Measurements from ENCODE around the gene UMOD.
"Not testable (repeated sequence)": the region's sequence is repeated elsewhere in the genome, so short reads cannot be mapped to it uniquely, and the experiment has no call there.

Gene UMOD

GRCh38 chr16:20315764-20316163 is 36.8 kb downstream of the UMOD start:
- no peaks in the 10 kb centered on the region for H3K4me1 ChIP-seq (ENCODE audit: control insufficient read depth in 5 of 5, insufficient read depth in 5 of 5, low read length in 5 of 5)
- H3K27ac ChIP-seq (ENCODE audit: low read depth, low read length) = no peak overlapping the region
- no peaks in the 10 kb centered on the region for H3K36me3 ChIP-seq (ENCODE audit: control insufficient read depth in 5 of 5, insufficient read depth in 5 of 5, low read length in 5 of 5)
- H3K4me3 ChIP-seq (ENCODE audit: low read depth in 1 of 5, low read length in 5 of 5) = no peak overlapping the region
- H3K9me3 ChIP-seq (ENCODE audit: control insufficient read depth in 5 of 5, low read length in 5 of 5) = peaks cover 0 to 6% (median 0%) of the 10 kb centered on the region in 5 donors
- no peak overlapping the region for H3K9ac ChIP-seq (ENCODE audit: low read length in 5 of 5)
- H3K27me3 ChIP-seq (ENCODE audit: control insufficient read depth in 5 of 5, insufficient read depth in 4 of 5, low read length in 5 of 5) = peaks cover 2 to 15% (median 5%) of the 10 kb centered on the region in 5 donors

DNA sequence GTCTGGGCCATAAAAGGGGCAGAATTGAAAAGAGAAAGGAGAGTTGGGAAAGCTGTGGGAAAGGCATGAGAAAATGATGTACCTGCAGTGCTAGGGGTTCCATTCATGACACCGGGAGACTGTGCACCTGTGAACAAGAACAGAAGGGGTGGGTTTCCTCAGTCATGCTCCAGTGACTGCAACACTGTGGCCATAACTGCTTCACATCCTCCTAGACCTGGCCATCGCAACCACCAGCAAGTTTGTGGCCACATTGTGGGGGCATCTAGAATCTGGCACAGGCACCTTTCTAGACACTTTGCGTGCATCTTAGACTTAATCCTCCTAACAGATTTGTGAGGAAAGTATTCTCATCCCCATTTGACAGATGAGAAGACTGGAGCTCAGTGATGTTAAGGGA is 37.9 kb downstream of the UMOD start:
- H3K9me3 ChIP-seq (ENCODE audit: control insufficient read depth in 5 of 5, low read length in 5 of 5) = peaks cover 0 to 6% (median 0%) of the 10 kb centered on the region in 5 donors
- H3K27ac ChIP-seq (ENCODE audit: low read depth, low read length) = no peak overlapping the region
- H3K4me1 ChIP-seq (ENCODE audit: control insufficient read depth in 5 of 5, insufficient read depth in 5 of 5, low read length in 5 of 5) = no peaks in the 10 kb centered on the region
- no peak overlapping the region for H3K9ac ChIP-seq (ENCODE audit: low read length in 5 of 5)
- no peak overlapping the region for H3K4me3 ChIP-seq (ENCODE audit: low read depth in 1 of 5, low read length in 5 of 5)
- H3K36me3 ChIP-seq (ENCODE audit: control insufficient read depth in 5 of 5, insufficient read depth in 5 of 5, low read length in 5 of 5) = no peaks in the 10 kb centered on the region
- H3K27me3 ChIP-seq (ENCODE audit: control insufficient read depth in 5 of 5, insufficient read depth in 4 of 5, low read length in 5 of 5) = peaks cover 2 to 10% (median 5%) of the 10 kb centered on the region in 5 donors

DNA sequence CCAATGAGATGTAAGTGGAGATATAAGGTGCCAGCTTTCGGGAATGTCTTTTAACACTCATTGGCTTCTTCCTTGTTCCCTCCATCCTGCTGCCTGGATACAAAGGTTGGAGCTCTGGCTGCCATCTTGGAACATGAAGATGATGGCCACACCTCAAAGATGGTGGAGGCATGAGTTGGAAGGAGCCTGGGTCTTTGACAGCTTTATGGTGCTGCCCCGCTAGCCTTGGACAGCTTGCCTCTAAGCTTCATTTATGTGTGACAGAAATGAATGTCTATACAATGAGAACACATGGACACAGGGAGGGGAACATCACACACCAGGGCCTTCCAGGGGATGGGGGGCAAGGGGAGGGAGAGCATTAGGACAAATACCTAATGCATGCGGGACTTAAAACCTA is 38.8 kb downstream of the UMOD start:
- H3K9ac ChIP-seq (ENCODE audit: low read length in 5 of 5) = no peak overlapping the region
- no peaks in the 10 kb centered on the region for H3K4me1 ChIP-seq (ENCODE audit: control insufficient read depth in 5 of 5, insufficient read depth in 5 of 5, low read length in 5 of 5)
- no peaks in the 10 kb centered on the region for H3K36me3 ChIP-seq (ENCODE audit: control insufficient read depth in 5 of 5, insufficient read depth in 5 of 5, low read length in 5 of 5)
- no peak overlapping the region for H3K27ac ChIP-seq (ENCODE audit: low read depth, low read length)
- H3K9me3 ChIP-seq (ENCODE audit: control insufficient read depth in 5 of 5, low read length in 5 of 5) = peaks cover 0 to 6% (median 0%) of the 10 kb centered on the region in 5 donors
- peaks cover 2 to 7% (median 4%) of the 10 kb centered on the region in 5 donors for H3K27me3 ChIP-seq (ENCODE audit: control insufficient read depth in 5 of 5, insufficient read depth in 4 of 5, low read length in 5 of 5)
- H3K4me3 ChIP-seq (ENCODE audit: low read depth in 1 of 5, low read length in 5 of 5) = no peak overlapping the region

DNA sequence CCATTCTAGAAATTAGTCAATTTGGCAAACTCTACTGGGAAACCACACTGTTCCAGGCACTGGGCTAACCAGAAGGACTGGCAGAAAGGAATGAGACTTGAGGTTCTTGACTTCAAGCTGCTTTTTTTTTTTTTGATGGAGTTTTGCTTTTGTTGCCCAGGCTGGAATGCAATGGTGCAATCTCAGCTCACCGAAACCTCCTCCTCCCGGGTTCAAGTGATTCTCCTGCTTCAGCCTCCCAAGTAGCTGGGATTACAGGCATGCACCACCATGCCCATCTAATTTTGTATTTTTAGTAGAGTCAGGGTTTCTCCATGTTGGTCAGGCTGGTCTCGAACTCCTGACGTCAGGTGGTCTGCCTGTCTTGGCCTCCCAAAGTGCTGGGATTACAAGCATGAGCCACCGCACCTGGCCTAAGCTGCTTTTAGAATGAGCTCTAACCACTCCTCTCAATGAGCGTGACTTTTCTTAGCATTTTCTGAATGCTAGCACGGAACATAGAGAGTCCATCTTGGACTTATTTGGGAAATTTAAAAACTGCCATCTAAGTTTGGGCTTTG is 39.9 kb downstream of the UMOD start:
- H3K9me3 ChIP-seq (ENCODE audit: control insufficient read depth in 5 of 5, low read length in 5 of 5); H3K27ac ChIP-seq (ENCODE audit: low read depth, low read length); H3K27me3 ChIP-seq (ENCODE audit: control insufficient read depth in 5 of 5, insufficient read depth in 4 of 5, low read length in 5 of 5); H3K9ac ChIP-seq (ENCODE audit: low read length in 5 of 5); H3K4me1 ChIP-seq (ENCODE audit: control insufficient read depth in 5 of 5, insufficient read depth in 5 of 5, low read length in 5 of 5); H3K4me3 ChIP-seq (ENCODE audit: low read depth in 1 of 5, low read length in 5 of 5); H3K36me3 ChIP-seq (ENCODE audit: control insufficient read depth in 5 of 5, insufficient read depth in 5 of 5, low read length in 5 of 5): not testable (repeated sequence)

- Histone ChIP-seq H3K27me3 (ENCODE audit: control insufficient read depth in 5 of 5, insufficient read depth in 4 of 5, low read length in 5 of 5) (peaks cover 0 to 3% (median 0%) of the 10 kb centered on the region in 5 donors), H3K27ac (ENCODE audit: low read depth, low read length) (no peak overlapping the region), H3K9ac (ENCODE audit: low read length in 5 of 5) (no peak overlapping the region), H3K36me3 (ENCODE audit: control insufficient read depth in 5 of 5, insufficient read depth in 5 of 5, low read length in 5 of 5) (no peaks in the 10 kb centered on the region), H3K4me1 (ENCODE audit: control insufficient read depth in 5 of 5, insufficient read depth in 5 of 5, low read length in 5 of 5) (no peaks in the 10 kb centered on the region), H3K9me3 (ENCODE audit: control insufficient read depth in 5 of 5, low read length in 5 of 5) (peaks cover 0 to 6% (median 0%) of the 10 kb centered on the region in 5 donors), H3K4me3 (ENCODE audit: low read depth in 1 of 5, low read length in 5 of 5) (no peak overlapping the region)
Measured at GRCh38 chr16:20311548-20311947, 41.0 kb downstream of the UMOD start.

GRCh38 chr16:20310421-20311395 is 41.8 kb downstream of the UMOD start:
- Histone ChIP-seq H3K9me3 (ENCODE audit: control insufficient read depth in 5 of 5, low read length in 5 of 5) (peaks cover 0 to 6% (median 0%) of the 10 kb centered on the region in 5 donors), H3K27ac (ENCODE audit: low read depth, low read length) (no peak overlapping the region), H3K4me1 (ENCODE audit: control insufficient read depth in 5 of 5, insufficient read depth in 5 of 5, low read length in 5 of 5) (no peaks in the 10 kb centered on the region), H3K27me3 (ENCODE audit: control insufficient read depth in 5 of 5, insufficient read depth in 4 of 5, low read length in 5 of 5) (peaks cover 0 to 3% (median 0%) of the 10 kb centered on the region in 5 donors), H3K4me3 (ENCODE audit: low read depth in 1 of 5, low read length in 5 of 5) (no peak overlapping the region), H3K9ac (ENCODE audit: low read length in 5 of 5) (no peak overlapping the region), H3K36me3 (ENCODE audit: control insufficient read depth in 5 of 5, insufficient read depth in 5 of 5, low read length in 5 of 5) (no peaks in the 10 kb centered on the region)

DNA sequence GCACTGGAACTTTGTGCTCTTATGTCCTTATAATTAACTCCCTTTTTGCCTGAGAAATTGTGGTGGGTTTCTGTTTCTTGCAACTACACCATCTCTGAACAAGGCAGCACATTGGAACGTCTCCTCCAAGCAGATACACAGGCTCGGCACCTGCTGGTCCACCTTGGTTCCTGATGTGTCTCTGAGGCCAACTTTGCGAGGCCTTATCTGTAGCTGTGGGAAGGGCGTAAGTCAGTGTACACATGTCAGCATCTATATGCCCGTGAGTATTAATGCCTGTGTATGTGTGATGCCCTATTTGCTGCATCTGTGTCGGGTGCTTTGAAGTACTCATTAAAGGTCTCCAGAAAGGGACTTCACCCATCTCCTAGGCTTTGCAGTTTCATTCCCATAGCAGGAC is 42.7 kb downstream of the UMOD start:
- no peak overlapping the region for H3K9ac ChIP-seq (ENCODE audit: low read length in 5 of 5)
- no peaks in the 10 kb centered on the region for H3K36me3 ChIP-seq (ENCODE audit: control insufficient read depth in 5 of 5, insufficient read depth in 5 of 5, low read length in 5 of 5)
- H3K27me3 ChIP-seq (ENCODE audit: control insufficient read depth in 5 of 5, insufficient read depth in 4 of 5, low read length in 5 of 5) = peaks cover 0 to 3% (median 0%) of the 10 kb centered on the region in 5 donors
- no peaks in the 10 kb centered on the region for H3K4me1 ChIP-seq (ENCODE audit: control insufficient read depth in 5 of 5, insufficient read depth in 5 of 5, low read length in 5 of 5)
- H3K9me3 ChIP-seq (ENCODE audit: control insufficient read depth in 5 of 5, low read length in 5 of 5) = peaks cover 0 to 6% (median 0%) of the 10 kb centered on the region in 5 donors
- no peak overlapping the region for H3K4me3 ChIP-seq (ENCODE audit: low read depth in 1 of 5, low read length in 5 of 5)
- no peak overlapping the region for H3K27ac ChIP-seq (ENCODE audit: low read depth, low read length)

DNA sequence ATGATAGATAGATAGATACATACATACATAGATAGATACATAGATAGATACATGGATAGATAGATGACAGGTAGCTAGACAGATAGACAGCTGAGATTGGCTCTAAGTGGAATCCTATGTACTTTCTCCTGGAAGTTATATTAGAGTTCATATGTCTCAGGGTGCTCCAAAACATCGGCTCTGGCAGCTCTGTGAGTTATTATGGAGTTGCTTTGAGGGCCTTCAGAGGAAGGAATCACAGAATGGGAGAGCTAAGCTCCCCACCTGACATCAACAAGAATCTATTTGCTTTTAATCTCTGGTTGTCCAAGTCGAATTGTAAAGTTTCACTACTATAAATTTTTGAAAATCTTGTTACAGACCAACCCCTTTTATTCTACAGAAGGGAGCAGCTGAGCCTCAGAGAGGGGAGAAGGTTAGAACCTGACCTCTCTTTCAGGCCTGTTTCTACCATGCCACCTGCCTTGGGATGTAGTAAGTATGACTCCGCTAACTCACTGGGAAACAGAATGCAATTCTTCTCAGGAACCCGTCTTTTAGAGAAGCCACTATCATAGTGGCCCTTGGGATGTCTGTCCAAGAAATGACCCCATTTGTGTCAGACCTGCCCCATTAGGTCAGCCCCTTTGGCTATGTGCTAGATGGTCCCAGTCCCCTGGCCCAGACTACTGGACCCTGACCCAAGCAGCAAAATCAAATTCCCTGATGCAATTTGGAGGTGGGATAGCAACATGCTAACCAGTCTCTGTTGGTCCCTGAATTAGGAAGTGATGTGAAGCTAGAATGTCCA is 43.5 kb downstream of the UMOD start:
- H3K27me3 ChIP-seq (ENCODE audit: control insufficient read depth in 5 of 5, insufficient read depth in 4 of 5, low read length in 5 of 5) = peaks cover 0 to 3% (median 0%) of the 10 kb centered on the region in 5 donors
- no peak overlapping the region for H3K9ac ChIP-seq (ENCODE audit: low read length in 5 of 5)
- H3K36me3 ChIP-seq (ENCODE audit: control insufficient read depth in 5 of 5, insufficient read depth in 5 of 5, low read length in 5 of 5) = no peaks in the 10 kb centered on the region
- peaks cover 0 to 6% (median 0%) of the 10 kb centered on the region in 5 donors for H3K9me3 ChIP-seq (ENCODE audit: control insufficient read depth in 5 of 5, low read length in 5 of 5)
- no peaks in the 10 kb centered on the region for H3K4me1 ChIP-seq (ENCODE audit: control insufficient read depth in 5 of 5, insufficient read depth in 5 of 5, low read length in 5 of 5)
- H3K4me3 ChIP-seq (ENCODE audit: low read depth in 1 of 5, low read length in 5 of 5) = no peak overlapping the region
- no peak overlapping the region for H3K27ac ChIP-seq (ENCODE audit: low read depth, low read length)

DNA sequence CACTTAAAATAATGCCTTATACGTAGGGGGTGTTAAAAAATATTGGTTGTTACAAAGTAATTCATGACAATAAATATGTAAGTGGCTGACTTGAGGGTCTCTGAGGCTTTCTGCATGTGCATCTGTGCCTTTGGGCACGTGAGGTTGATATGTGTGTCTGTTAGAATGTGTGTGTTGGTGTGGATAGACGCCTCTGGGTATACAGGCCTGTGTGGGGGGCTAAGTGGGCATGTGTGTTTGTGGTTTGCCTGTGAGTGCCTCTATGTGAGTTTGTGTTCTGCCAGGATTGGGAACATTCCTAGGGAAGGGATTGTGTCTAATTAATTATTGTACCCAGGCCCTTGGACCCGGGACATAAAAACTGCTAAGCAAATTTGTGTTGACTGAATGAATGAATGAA is 44.2 kb downstream of the UMOD start:
- no peaks in the 10 kb centered on the region for H3K4me1 ChIP-seq (ENCODE audit: control insufficient read depth in 5 of 5, insufficient read depth in 5 of 5, low read length in 5 of 5)
- H3K9ac ChIP-seq (ENCODE audit: low read length in 5 of 5) = no peak overlapping the region
- H3K4me3 ChIP-seq (ENCODE audit: low read depth in 1 of 5, low read length in 5 of 5) = no peak overlapping the region
- peaks cover 0 to 3% (median 0%) of the 10 kb centered on the region in 5 donors for H3K27me3 ChIP-seq (ENCODE audit: control insufficient read depth in 5 of 5, insufficient read depth in 4 of 5, low read length in 5 of 5)
- peaks cover 0 to 6% (median 0%) of the 10 kb centered on the region in 5 donors for H3K9me3 ChIP-seq (ENCODE audit: control insufficient read depth in 5 of 5, low read length in 5 of 5)
- H3K36me3 ChIP-seq (ENCODE audit: control insufficient read depth in 5 of 5, insufficient read depth in 5 of 5, low read length in 5 of 5) = no peaks in the 10 kb centered on the region
- no peak overlapping the region for H3K27ac ChIP-seq (ENCODE audit: low read depth, low read length)
